Parathyroid adenoma (tissue), 2 donors: ENCODE measurements around the gene ENG.

Source experiments
- H2AFZ ChIP-seq: fragments of 300-600 bp; sonication (generic); one replicate; pipeline ENCODE4 v1.7.0; 2017; ENCODE audit warnings: antibody characterized with exemption, mild to moderate bottlenecking
- H3K27ac ChIP-seq: fragments of 300-600 bp; sonication (generic); one replicate; pipeline ENCODE4 v1.7.0; 2017
- H3K27me3 ChIP-seq: fragments of 300-600 bp; sonication (generic); one replicate; pipeline ENCODE4 v1.7.0; 2017; ENCODE audit warnings: low read length; ENCODE audit not compliant: control insufficient read depth, insufficient read depth
- H3K36me3 ChIP-seq: fragments of 300-600 bp; sonication (generic); one replicate; pipeline ENCODE4 v1.7.0; 2017; ENCODE audit warnings: low read length; ENCODE audit not compliant: control insufficient read depth, insufficient read depth
- H3K4me1 ChIP-seq: fragments of 300-600 bp; sonication (generic); one replicate; pipeline ENCODE4 v1.7.0; 2017; ENCODE audit warnings: control low read depth
- H3K4me2 ChIP-seq: fragments of 300-600 bp; sonication (generic); one replicate; pipeline ENCODE4 v1.7.0; 2017; ENCODE audit warnings: low read length
- H3K4me3 ChIP-seq: fragments of 300-600 bp; sonication (generic); one replicate; pipeline ENCODE4 v1.7.0; 2017; ENCODE audit warnings: low read depth, low read length
- H3K79me2 ChIP-seq: fragments of 300-600 bp; sonication (generic); one replicate; pipeline ENCODE4 v1.7.0; 2017; ENCODE audit warnings: control low read depth
- H3K9ac ChIP-seq: fragments of 300-600 bp; sonication (generic); one replicate; pipeline ENCODE4 v1.7.0; 2017; ENCODE audit warnings: mild to moderate bottlenecking
- H3K9me3 ChIP-seq: fragments of 300-600 bp; sonication (generic); one replicate; pipeline ENCODE4 v1.7.0; 2017; ENCODE audit warnings: low read length; ENCODE audit not compliant: control insufficient read depth
- TF ChIP-seq, protein P1 (sequence below): fragments of 300-600 bp; sonication (generic); IDR thresholded peaks from one replicate; pipeline ENCODE4 v1.7.0; 2017; ENCODE audit warnings: antibody characterized with exemption, mild to moderate bottlenecking
- donor health status: primary hyperparathyroidism.

Gene ENG

DNA sequence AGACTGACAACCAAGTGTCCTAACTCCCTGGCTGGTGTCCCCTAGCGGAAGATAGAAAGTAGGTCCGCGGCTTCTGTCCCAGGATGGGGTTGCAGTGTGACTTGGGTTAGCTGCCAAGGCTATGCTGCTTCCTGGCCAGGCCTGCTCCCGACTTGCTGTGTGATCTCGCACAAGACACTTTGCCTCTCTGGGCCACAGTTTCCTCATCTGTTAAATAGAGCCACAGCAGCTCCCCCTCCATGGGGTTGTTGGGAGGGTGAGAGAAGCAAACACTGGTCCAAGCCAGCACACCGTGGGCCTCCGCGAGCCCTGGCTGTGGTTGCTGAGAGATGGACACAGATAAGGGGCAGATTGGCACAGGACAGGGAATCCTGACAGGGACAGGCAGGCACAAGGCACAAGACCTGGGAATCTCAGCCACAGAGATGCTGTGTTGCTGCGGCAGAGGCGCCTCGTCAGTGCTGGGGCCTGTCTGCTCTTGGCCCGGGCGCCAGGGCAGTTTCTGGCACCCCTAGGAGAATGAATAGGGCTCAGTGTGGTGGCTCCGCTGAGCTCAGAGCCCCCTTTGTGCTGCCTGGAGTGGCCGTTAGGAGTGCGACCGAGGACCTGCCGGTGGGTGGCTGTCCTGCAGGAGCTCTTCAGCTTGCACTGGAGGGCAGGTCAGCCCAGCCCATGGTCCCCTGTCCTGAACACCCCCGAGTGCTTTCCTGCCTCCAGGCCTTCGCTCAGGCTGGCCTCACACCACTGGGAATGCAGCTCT, 74.2 kb downstream of the ENG start:
- Histone ChIP-seq H3K27me3 (no peaks in the 10 kb centered on the region), H3K4me3 (no peak overlapping the region), H3K9me3 (no peaks in the 10 kb centered on the region), H3K4me2 (no peak overlapping the region), H3K79me2 (no peaks in the 10 kb centered on the region), H3K9ac (no peak overlapping the region), H3K27ac (no peak overlapping the region), H3K36me3 (no peaks in the 10 kb centered on the region), H3K4me1 (no peaks in the 10 kb centered on the region), H2AFZ (no peak overlapping the region)
- TF ChIP-seq, protein P1, sequence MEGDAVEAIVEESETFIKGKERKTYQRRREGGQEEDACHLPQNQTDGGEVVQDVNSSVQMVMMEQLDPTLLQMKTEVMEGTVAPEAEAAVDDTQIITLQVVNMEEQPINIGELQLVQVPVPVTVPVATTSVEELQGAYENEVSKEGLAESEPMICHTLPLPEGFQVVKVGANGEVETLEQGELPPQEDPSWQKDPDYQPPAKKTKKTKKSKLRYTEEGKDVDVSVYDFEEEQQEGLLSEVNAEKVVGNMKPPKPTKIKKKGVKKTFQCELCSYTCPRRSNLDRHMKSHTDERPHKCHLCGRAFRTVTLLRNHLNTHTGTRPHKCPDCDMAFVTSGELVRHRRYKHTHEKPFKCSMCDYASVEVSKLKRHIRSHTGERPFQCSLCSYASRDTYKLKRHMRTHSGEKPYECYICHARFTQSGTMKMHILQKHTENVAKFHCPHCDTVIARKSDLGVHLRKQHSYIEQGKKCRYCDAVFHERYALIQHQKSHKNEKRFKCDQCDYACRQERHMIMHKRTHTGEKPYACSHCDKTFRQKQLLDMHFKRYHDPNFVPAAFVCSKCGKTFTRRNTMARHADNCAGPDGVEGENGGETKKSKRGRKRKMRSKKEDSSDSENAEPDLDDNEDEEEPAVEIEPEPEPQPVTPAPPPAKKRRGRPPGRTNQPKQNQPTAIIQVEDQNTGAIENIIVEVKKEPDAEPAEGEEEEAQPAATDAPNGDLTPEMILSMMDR = no peak

DNA sequence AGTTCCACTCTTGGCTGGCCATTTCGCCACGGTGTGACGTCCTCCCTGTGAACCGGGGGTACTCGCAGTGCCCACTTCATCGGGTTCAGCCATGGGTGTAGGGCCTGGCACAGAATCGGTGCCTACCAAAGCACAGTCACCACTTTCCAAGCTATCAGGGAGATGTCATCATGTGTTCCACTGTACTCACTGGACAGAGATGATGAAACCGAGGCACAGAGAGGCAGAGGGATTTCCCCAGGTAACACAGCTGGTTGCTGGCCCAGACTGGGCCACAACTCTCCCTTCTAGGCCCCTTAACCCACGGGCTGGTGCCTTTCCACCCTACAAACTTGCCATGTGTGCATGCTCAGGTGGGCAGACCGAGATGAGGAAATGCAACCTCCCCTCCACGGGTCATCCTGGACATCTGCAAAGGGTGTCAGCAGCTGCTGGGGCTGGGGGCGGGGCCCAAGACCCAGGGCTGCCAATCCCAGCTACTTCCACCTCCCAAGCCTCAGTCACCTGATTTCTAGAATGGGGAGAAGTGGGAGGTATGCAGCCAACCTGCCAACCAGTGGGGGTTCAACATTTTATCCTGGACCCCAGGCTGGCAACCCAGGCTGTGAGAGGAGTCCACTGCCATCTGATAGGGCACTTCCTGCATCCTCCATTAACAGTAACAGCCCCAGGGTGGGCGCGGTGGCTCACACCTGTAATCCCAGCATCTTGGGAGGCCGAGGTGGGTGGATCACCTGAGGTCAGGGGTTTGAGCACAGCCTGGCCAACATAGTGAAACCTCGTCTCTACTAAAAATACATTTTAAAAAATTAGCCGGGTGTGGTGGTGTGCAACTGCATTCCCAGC, 75.1 kb downstream of the ENG start:
- no peak overlapping the region for H3K27ac ChIP-seq
- H3K79me2 ChIP-seq = no peaks in the 10 kb centered on the region
- H3K4me2 ChIP-seq = no peak overlapping the region
- H3K4me3 ChIP-seq = no peak overlapping the region
- no peaks in the 10 kb centered on the region for H3K27me3 ChIP-seq
- TF ChIP-seq, protein P1 = no peak
- no peak overlapping the region for H3K9ac ChIP-seq
- H2AFZ ChIP-seq = no peak overlapping the region
- no peaks in the 10 kb centered on the region for H3K9me3 ChIP-seq
- no peaks in the 10 kb centered on the region for H3K4me1 ChIP-seq
- H3K36me3 ChIP-seq = no peaks in the 10 kb centered on the region

DNA sequence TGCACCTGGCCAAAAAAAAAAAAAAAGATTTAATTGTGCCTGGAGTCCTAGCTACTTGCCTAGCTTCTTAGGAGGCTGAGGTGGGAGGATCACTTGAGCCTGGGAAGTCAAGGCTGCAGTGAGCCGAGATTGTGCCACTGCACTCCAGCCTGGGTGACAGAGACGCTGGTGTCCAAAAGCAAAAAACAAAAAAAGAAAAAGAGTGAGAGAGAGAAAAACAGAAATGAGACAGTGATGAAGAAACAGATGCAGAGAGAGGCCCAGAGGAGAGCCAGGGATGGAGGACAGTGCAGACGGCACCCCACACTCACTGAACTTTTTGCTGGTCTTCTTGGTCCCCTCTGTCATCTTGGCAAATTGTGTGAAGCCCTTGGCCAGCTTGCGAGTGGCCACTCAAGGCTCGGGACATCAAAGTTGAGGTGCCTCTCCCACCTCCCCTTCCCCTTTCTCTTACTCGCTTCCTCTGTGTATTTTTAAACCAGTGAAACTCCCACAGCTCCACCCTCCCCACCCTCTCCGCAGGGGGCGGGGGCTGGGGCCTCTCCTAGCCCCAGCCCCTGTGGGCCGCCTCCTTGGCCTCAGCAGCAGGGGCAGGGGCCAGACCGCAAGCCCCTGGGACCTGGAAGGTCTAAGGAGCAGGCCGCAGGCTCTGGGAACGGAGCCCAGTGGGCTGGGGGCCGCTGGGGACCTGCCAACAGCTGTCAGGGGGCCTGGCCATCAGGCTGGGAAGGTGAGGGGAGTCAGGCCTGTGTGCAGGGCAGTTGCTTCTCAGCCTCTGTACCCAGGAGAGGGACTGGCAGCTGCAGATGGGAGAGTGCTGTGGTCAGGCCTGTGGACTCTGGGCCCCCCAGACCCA, 76.0 kb downstream of the ENG start, which contains the start of gene SH2D3C:
Gene SH2D3C (minus strand): TSS at position 387 of the 856 bp plus-strand sequence. CDS start 39 bp downstream, at position 348.
- H3K27ac ChIP-seq = no peak within 1 kb of the TSS
- no peaks in the 10 kb centered on the region for H3K79me2 ChIP-seq
- no peaks in the 10 kb centered on the region for H3K27me3 ChIP-seq
- no peak within 1 kb of the TSS for H3K4me2 ChIP-seq
- H3K9me3 ChIP-seq = no peaks in the 10 kb centered on the region
- H3K36me3 ChIP-seq = no peaks in the 10 kb centered on the region
- TF ChIP-seq, protein P1 = no peak
- no peak within 1 kb of the TSS for H3K4me3 ChIP-seq
- H3K9ac ChIP-seq = no peak within 1 kb of the TSS
- H3K4me1 ChIP-seq = no peaks in the 10 kb centered on the region
- no peak within 1 kb of the TSS for H2AFZ ChIP-seq

DNA sequence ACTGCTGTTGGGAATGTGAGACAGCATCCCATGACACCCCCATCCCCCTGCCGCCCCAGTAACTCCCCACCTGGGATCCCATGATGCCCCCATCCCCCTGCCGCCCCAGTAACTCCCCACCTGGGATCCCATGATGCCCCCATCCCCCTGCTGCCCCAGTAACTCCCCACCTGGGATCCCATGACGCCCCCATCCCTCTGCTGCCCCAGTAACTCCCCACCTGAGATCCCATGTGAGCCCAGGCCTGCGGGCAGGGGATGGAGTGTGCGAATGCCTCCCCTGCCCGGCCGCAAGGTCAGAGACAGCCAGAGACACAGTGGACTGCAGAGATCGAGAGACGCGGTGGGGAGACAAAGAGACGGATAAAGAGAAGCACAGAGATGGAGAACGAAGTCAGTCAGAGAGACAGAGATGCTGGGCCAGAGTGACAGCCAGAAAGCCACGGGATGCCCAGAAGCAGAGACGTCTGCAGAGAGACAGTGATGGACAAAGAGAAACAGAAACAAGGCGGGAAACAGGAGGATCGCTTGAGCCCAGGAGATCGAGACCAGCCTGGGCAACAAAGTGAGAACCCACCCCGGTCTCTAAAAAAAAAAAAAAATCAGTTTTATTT, 77.0 kb downstream of the ENG start:
- no peak overlapping the region for H3K4me3 ChIP-seq
- no peak overlapping the region for H2AFZ ChIP-seq
- no peaks in the 10 kb centered on the region for H3K4me1 ChIP-seq
- TF ChIP-seq, protein P1 = no peak
- H3K27me3 ChIP-seq = no peaks in the 10 kb centered on the region
- no peaks in the 10 kb centered on the region for H3K79me2 ChIP-seq
- H3K9ac ChIP-seq = no peak overlapping the region
- H3K27ac ChIP-seq = no peak overlapping the region
- H3K4me2 ChIP-seq = no peak overlapping the region
- H3K36me3 ChIP-seq = no peaks in the 10 kb centered on the region
- no peaks in the 10 kb centered on the region for H3K9me3 ChIP-seq
